HG02938 (cell line): ENCODE results near the gene PDLIM7.
"Not testable (repeated sequence)": the region's sequence is repeated elsewhere in the genome, so short reads cannot be mapped to it uniquely, and the experiment has no call there.

Source experiments
- ATAC-seq: cut with Tn5 transposase; IDR thresholded peaks from one replicate; pipeline ENCODE4 v1.9.1; 2021; ENCODE audit warnings: mild to moderate bottlenecking, moderate library complexity; ENCODE audit not compliant: unreplicated experiment

The PDLIM7 gene, protein sequence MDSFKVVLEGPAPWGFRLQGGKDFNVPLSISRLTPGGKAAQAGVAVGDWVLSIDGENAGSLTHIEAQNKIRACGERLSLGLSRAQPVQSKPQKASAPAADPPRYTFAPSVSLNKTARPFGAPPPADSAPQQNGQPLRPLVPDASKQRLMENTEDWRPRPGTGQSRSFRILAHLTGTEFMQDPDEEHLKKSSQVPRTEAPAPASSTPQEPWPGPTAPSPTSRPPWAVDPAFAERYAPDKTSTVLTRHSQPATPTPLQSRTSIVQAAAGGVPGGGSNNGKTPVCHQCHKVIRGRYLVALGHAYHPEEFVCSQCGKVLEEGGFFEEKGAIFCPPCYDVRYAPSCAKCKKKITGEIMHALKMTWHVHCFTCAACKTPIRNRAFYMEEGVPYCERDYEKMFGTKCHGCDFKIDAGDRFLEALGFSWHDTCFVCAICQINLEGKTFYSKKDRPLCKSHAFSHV

DNA sequence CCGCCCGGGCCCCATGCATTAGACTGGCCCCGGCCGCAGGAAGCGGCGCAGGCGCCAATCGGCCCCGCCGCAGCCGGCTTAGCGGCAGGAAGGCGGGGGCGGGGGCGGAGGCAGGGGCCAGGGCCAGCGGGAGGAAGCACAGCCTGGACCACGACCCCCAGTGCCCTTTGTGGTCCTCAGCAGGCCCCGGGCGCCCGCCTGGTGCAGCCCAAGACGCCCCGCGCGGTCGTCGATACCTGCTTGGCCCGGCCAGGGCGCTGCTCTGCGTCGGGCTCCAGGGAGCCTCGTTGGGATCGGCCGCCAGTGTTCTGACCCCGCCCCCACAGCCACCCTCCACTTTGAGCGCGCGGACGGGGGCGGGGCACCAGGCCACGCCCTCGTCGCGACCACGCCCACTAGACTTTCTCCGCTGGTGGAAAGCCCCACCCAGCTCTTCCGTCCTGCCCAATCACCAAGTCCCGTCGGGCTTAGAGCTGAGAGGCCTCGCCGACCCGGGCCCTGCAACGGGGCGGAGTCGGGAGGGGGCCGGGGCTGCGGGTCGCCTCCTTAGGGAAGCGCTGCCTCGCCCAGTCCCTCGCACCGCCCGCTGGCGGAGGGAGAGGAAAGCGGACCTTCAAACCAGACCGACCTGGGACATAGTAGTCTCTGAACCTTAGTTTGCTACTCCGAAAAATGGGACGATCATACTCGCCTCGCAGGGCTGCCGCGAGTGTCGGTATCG, at the start of gene PDLIM7:
Gene PDLIM7 (minus strand): TSS at position 313 of the 721 bp plus-strand sequence. CDS start 1,092 bp downstream, outside the sequence.
- peak; percentile 64 for ATAC-seq

DNA sequence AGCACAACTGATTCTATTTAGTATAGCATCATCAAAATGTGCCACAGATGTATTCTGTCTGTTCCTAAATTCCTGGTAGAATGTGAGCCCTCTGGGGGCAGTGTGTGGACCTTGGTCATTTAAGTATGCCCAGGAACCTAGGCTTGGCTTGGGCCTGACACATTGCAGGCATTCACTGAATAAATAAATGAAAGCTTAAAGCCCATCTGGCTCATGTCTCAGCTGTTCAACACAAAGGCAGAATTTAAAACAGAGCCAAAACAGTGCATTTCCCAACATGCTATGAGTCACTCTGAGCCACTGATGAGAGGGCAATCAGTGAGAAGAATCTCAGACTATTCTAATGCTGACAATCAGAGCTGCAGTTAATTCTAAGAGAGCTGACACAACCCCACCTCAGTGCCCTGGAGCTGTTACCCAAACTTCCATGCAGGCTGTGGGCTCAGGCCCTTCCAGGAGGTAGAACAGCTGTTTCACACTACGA, 48.9 kb upstream of the PDLIM7 start:
- no peak for ATAC-seq

GRCh38 chr5:177545487-177546257, 48.3 kb upstream of the PDLIM7 start:
- ATAC-seq, result no peak

- ATAC-seq, result no peak
These were observed 45.5 kb upstream of the PDLIM7 start for GRCh38 chr5:177542816-177543465.

- ATAC-seq, result no peak
These were observed 43.0 kb upstream of the PDLIM7 start for GRCh38 chr5:177540438-177540837.

DNA sequence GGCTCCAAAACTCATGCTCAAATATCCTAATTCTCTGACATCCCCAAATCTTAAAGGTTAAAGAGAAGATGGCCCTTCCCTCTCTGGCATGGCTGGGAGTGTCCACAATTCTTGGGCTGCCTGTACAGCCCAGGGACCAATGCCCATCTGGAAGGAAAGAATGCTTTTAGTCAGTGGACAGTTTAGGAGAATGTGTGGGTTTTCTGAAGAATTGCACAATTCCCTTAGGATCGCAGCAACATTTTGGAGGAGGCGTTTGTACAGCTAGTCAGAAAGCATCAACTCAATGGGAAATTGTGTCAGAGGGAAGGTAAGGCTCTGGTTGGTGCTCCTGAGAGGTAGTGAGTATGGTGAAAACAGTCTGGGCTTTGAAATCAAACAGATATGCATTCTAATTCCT, 42.0 kb upstream of the PDLIM7 start:
- no peak for ATAC-seq

DNA sequence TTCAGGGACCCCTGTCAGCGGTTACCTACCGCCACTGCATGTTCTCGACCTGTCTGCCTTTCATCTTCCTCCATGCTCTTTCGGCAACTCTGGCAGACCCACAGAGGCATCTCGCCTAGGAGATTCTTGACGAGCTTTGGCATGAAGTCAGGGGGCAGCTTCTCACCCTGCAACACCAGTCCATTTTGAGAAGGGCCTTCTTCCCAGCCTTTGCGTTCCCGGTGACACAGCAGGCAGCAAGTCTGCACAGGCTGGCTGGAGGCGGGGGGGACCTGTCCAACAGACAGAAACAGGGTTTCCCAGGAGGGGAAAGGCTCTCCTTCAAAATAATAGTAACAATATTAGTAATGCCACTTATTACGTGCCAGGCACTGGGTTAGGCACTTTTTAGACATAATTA, 41.5 kb upstream of the PDLIM7 start:
- no peak for ATAC-seq

DNA sequence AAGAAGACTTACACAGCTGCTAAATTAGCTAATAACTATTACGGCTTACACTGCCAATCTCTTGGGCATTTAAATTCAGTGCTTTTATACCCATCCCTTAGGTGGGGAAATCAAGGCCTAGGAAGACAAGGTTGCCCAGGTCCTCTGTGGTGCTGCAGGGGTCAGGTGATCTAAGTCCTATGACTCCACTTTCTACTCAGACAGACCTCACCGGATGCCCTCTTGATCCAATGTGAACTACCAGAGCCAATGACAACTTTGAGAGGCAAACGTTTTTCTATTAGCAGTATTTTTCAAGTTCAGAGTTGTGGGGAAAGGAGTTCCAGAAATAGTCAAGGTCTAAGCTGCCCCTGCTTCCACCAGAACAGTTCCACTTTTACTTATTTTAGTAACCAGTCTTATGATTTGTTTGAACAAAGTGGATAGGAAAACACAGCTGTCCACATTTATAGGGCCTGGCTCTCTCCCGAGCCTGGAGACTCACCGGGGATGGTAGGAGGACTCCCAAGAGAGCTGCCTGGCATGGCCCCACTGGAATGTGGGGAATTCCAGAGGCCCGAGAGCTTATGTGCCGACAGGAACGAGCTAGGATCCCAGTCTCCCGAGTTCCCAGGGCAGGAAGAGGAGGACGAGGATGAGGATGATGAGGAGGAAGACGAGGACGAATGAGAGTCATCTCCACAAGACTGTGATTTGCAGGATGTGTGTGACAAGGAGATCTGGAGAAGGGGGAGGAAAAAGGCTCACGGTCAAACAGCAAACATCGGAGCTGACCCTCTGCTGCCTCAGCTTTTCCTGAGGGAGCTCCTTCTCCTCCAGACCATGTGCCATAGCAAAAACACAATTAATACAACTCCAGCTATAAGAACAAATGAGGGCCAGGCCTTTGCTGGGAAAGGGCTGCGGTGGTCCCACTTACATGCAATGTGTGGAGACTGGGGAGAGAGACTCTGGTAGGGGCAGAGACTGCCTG, 40.3 kb upstream of the PDLIM7 start:
- no peak for ATAC-seq

DNA sequence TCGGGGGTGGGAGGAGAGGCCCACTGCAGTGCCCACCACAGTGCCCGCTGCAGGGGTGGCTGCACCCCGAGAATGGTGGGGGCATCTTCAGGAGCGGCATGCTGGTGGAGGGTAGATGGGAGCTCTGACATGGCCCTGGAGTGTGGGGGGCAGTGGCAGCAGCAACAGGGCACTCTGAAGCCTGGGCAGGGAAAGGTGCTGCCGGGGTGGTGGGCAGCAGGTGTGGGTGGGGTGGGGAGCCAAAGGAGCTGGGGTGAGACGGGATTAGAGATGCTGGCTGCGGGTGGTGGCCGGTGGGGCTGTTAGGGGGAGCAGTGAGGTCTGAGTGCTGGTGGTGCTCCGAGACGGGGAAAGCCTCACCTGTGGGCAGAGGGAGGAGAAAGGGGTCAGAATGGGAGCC, 39.0 kb upstream of the PDLIM7 start:
- no peak for ATAC-seq

DNA sequence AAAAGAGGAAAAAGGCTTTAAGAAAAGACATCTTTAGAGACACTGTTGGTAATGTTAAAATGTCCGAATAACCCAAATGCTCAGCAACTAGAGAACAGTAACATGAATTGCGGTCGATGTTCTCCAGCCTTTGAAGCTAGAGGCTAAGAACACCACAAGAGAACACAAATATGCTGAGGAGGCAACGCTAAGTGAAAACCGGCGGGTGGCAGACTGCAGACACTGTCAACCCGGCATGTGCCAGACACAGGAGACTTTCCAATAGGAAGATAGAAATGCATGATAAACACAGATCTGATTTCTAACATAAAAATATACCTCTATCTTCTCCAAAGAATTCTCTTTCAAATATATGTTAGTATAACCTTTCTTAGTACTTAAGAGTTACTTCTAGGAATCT, 37.7 kb upstream of the PDLIM7 start:
- ATAC-seq, result no peak

DNA sequence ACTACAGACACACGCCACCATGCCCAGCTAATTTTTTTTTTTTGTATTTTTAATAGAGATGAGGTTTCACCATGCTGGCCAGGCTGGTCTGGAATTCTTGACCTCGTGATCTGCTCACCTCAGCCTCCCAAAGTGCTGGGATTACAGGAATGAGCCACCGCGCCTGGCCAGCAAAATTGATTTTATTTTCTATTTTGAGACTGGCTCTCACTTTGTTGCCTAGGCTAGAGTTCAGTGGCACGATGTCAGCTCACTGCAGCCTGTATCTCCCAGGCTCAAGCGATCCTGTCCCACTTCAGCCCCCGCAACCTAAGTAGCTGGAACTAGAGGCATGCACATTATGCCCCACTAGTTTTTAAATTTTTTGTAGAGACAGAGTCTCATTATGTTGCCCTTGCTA, 37.0 kb upstream of the PDLIM7 start:
- ATAC-seq, result not testable (repeated sequence)

GRCh38 chr5:177531209-177531940, 34.0 kb upstream of the PDLIM7 start:
- ATAC-seq, result no peak

DNA sequence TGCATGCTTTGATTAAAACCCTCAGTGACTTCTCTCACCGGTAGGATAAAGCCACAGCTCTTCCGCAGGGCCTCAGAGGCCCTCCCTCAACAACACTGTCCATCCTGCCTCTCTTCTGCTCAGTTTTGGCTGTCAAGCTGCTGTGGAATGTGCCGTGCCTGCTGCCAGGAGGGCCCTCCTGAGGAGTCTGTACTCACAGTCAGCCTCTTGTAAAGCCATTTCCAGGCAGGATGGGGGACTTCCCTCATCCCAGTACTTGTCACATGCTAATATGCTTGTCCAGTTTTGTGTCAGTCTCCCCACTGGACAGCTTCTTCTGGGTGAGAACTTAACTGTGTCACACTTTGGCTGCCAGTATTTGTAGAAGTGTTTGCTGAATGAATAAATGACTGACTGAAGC, 33.2 kb upstream of the PDLIM7 start:
- ATAC-seq, result no peak

DNA sequence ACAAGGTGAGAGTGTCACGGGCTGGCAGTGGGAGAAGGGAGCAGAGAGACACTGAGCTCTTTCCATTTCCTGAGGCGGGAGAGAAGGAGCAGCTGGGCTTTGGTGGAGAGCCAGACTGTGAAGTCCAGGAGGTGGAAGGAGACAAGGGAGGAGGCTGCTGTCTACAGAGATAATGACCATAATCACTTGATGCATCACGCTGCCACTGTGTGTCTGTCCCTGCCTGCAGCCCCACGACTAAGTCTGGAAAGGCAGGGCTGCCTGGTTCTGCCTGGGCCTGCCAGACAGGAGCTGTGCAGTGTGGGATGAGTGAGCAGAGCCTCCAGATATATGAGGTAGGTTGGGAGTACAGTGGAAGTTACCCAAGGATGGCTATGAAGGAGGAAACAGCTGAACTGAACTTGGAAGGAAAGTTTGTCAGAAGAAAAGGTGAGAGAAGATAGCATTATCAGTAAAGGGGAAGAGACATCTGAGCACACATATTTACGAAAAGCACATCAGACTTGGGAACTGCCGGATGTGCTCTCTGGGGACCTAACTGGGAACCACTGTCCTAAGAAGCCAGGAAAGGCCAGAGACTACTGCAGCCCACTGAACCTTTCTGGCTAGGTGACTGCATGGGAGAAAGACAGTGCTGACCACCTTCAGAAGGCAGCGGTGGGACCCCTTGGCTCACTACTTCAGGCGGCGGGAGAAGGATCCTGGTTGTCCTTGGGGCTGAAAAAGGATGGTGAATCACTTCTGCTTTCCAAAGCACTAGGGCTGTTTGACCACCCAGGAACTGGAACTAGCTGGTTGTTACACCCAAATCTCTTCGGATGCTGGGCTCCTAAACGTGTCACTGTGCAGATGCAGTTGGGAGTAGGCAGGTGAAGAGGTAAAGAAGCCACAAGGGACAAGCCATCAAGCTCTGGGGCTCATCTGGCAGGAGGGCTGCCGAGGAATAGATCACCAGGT, 32.1 kb upstream of the PDLIM7 start:
- no peak for ATAC-seq

GRCh38 chr5:177528631-177529030, 31.2 kb upstream of the PDLIM7 start:
- no peak for ATAC-seq

DNA sequence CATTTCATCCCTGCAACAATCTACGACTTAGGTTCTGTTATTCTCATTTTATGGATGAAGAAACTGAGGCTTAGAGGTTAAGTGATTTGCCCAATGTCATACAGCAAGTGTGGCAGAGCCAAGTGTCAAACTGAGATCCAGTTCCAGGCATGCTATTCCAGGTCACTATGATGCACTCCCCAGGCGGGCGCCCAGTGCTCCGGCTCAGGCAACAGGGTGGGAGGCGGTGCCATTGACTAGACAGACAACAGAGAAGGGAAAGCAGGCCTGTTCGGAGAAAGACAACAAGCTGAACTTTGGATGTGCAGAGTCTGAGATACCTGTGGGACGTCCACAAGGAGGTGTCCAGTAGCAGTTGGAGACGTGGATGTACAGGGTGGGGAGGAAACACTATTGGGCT, 30.2 kb upstream of the PDLIM7 start:
- ATAC-seq, result no peak

DNA sequence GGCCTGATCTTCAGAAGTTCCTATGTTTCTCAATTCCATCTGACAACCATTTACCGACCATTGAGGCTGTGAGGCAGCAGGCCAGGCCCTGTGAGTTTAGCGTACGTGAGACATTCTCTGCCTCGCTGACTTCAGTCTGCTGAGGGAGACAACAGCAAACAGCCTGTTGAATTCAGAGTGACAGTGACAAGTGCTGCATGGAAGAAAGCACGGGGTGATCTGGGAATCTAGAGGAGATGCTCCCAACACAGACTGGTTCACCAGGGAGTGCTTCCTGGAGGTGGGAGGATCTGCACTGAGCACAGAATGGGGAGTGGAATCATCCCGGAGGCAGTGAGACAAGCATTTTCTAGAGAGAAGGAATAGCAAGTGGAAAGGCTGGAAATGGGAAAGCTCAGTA, 29.4 kb upstream of the PDLIM7 start:
- ATAC-seq, result no peak

DNA sequence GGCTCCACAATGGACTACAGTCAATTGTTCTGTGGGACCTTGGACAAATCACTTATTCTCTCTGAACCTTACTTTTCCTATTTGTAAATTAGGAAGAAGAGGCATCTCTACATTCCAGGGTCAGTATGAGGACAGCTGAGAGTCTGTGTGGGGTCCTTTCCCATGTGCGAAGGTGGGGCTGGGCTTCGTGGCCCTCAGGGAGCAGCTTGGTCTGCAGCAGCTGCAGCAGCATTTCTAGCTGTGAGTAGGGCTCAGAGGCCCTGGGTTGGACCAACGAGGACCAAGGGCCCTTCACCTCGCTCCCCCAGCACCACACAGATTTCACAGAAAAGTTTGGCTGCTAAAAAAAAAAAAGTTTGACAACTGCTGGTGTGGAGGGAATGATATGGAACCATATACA, 28.8 kb upstream of the PDLIM7 start:
- ATAC-seq, result no peak
